H1 (cell line): ENCODE data around the gene SNX21. TPM values are rescaled to one million over a fixed set of nuclear protein-coding genes. Genes with fewer than 3 reads are reported as not detected.
"Not testable (repeated sequence)": the region's sequence is repeated elsewhere in the genome, so short reads cannot be mapped to it uniquely, and the experiment has no call there.

Experiments used
- CTCF ChIA-PET: fragments of 300-600 bp; sonication (Branson Sonifier 250); formaldehyde crosslinking; loops from one replicate; lab custom pipeline; 2021; ENCODE audit not compliant: partially characterized antibody; lab: Charles Lee
- POLR2A ChIA-PET: fragments of 300-600 bp; sonication (Branson Sonifier 250); formaldehyde crosslinking; loops from one replicate; lab custom pipeline; 2021; ENCODE audit warnings: inconsistent platforms; ENCODE audit not compliant: partially characterized antibody; lab: Charles Lee
- DNase-seq, 2 experiments: peaks; one replicate each; pipeline versions ENCODE4 v3.0.0 to v3.0.0-alpha.2; 2010 to 2022; ENCODE audit warnings: low spot score in 2 of 2, low read depth in 1 of 2, mixed read lengths in 1 of 2
- FAIRE-seq: peaks from 2 replicates; lab custom pipeline; 2011; peaks lifted over from hg19 to GRCh38; lab: Jason Lieb, UNC
- H2AFZ ChIP-seq: 2 replicates; pipeline ENCODE4 v1.8.1; 2012; ENCODE audit warnings: low read length, inconsistent platforms
- H2AK5ac ChIP-seq: 2 replicates; pipeline ENCODE4 v1.6.1; 2013; ENCODE audit warnings: low read depth, low read length
- H2BK120ac ChIP-seq: replicated peaks from 2 replicates; pipeline ENCODE3; 2013; ENCODE audit warnings: low read depth, low read length, inconsistent platforms
- H2BK12ac ChIP-seq: 2 replicates; pipeline ENCODE4 v1.6.1; 2013; ENCODE audit warnings: low read depth, low read length
- H2BK15ac ChIP-seq: 2 replicates; pipeline ENCODE4 v1.6.1; 2013; ENCODE audit warnings: low read length
- H2BK20ac ChIP-seq: 2 replicates; pipeline ENCODE4 v1.6.1; 2013; ENCODE audit warnings: low read length
- H2BK5ac ChIP-seq: 2 replicates; pipeline ENCODE4 v1.6.1; 2013; ENCODE audit warnings: low read depth, low read length
- H3K14ac ChIP-seq: 2 replicates; pipeline ENCODE4 v1.6.1; 2013; ENCODE audit warnings: inconsistent platforms; ENCODE audit not compliant: insufficient read length
- H3K18ac ChIP-seq: 2 replicates; pipeline ENCODE4 v1.6.1; 2013; ENCODE audit warnings: low read length; ENCODE audit errors: extremely low read depth
- H3K23ac ChIP-seq: 2 replicates; pipeline ENCODE4 v1.6.1; 2013; ENCODE audit warnings: inconsistent platforms; ENCODE audit not compliant: insufficient read length
- H3K23me2 ChIP-seq: 2 replicates; pipeline ENCODE4 v1.6.1; 2013; ENCODE audit warnings: low read depth, low read length
- H3K27ac ChIP-seq: 2 replicates; pipeline ENCODE4 v1.6.1; 2011; ENCODE audit warnings: low read depth, low read length, inconsistent platforms
- H3K27me3 ChIP-seq, 4 experiments: replicated peaks in 1 of 4; 1 replicate in 1 of 4; 2 replicates in 3 of 4; pipeline versions ENCODE4 v1.6.1 to v1.8.1; 2011 to 2013; ENCODE audit warnings: low read length in 3 of 4, mild to moderate bottlenecking in 3 of 4, inconsistent platforms in 2 of 4, mixed read lengths in 2 of 4, moderate library complexity in 1 of 4; ENCODE audit not compliant: control insufficient read depth in 3 of 4, insufficient read depth in 3 of 4; ENCODE audit errors: extremely low read depth in 1 of 4
- H3K36me3 ChIP-seq, 4 experiments: 2 replicates each; pipeline versions ENCODE4 v1.6.1 to v1.8.1; 2011 to 2013; ENCODE audit warnings: mild to moderate bottlenecking in 4 of 4, low read length in 3 of 4, moderate library complexity in 2 of 4, control low read depth in 1 of 4, inconsistent platforms in 1 of 4; ENCODE audit not compliant: insufficient read depth in 4 of 4, control insufficient read depth in 2 of 4
- H3K4ac ChIP-seq: replicated peaks from 2 replicates; pipeline ENCODE3; 2013; ENCODE audit warnings: low read length, low read depth, mixed read lengths, inconsistent platforms; ENCODE audit not compliant: insufficient read length
- H3K4me1 ChIP-seq, 4 experiments: replicated peaks in 1 of 4; 1 replicate in 1 of 4; 2 replicates in 3 of 4; pipeline versions ENCODE4 v1.6.1 to v1.8.1; 2011 to 2013; ENCODE audit warnings: low read length in 3 of 4, inconsistent platforms in 2 of 4, mixed read lengths in 1 of 4; ENCODE audit not compliant: insufficient read depth in 4 of 4, control insufficient read depth in 3 of 4
- H3K4me2 ChIP-seq, 2 experiments: 2 replicates each; pipeline versions ENCODE4 v1.6.1 to v1.8.1; 2011 to 2013; ENCODE audit warnings: low read depth in 2 of 2, low read length in 2 of 2, control low read depth in 1 of 2, inconsistent platforms in 1 of 2, mild to moderate bottlenecking in 1 of 2; ENCODE audit not compliant: insufficient read depth in 1 of 2
- H3K4me3 ChIP-seq, 4 experiments: fragments of 200-600, 300-600 bp in 1 of 4; sonication (generic), shearing (Covaris generic), sonication (Bioruptor Twin) in 1 of 4; 2 replicates each; pipeline versions ENCODE4 v1.5.1 to v1.8.1; 2011 to 2016; ENCODE audit warnings: low read length in 4 of 4, low read depth in 3 of 4, control low read depth in 2 of 4, inconsistent platforms in 2 of 4, mild to moderate bottlenecking in 2 of 4, mixed read lengths in 1 of 4, moderate library complexity in 1 of 4; ENCODE audit not compliant: insufficient read depth in 2 of 4; ENCODE audit errors: extremely low read depth in 1 of 4
- H3K56ac ChIP-seq: replicated peaks from 2 replicates; pipeline ENCODE3; 2013; ENCODE audit warnings: low read depth, mild to moderate bottlenecking, mixed read lengths, low read length, inconsistent platforms; ENCODE audit not compliant: insufficient read length
- H3K79me1 ChIP-seq: 2 replicates; pipeline ENCODE4 v1.6.1; 2013; ENCODE audit warnings: low read depth, low read length, control low read depth
- H3K79me2 ChIP-seq, 2 experiments: 2 replicates each; pipeline versions ENCODE4 v1.6.1 to v1.8.1; 2012 to 2013; ENCODE audit warnings: low read length in 2 of 2, mild to moderate bottlenecking in 2 of 2, inconsistent platforms in 1 of 2; ENCODE audit not compliant: insufficient read depth in 2 of 2, control insufficient read depth in 1 of 2
- H3K9ac ChIP-seq, 4 experiments: replicated peaks in 1 of 4; 1 replicate in 1 of 4; 2 replicates in 3 of 4; pipeline versions ENCODE4 v1.6.1 to v1.8.1; 2011 to 2013; ENCODE audit warnings: low read depth in 3 of 4, low read length in 3 of 4, control low read depth in 2 of 4, mild to moderate bottlenecking in 2 of 4, moderate library complexity in 2 of 4, inconsistent platforms in 1 of 4; ENCODE audit errors: extremely low read depth in 1 of 4
- H3K9me3 ChIP-seq, 2 experiments: 2 replicates each; pipeline versions ENCODE4 v1.6.1 to v1.8.1; 2012 to 2013; ENCODE audit warnings: mild to moderate bottlenecking in 2 of 2, moderate library complexity in 2 of 2, control low read depth in 1 of 2, inconsistent platforms in 1 of 2, low read depth in 1 of 2, low read length in 1 of 2, mixed read lengths in 1 of 2; ENCODE audit not compliant: insufficient read depth in 2 of 2
- H4K20me1 ChIP-seq, 2 experiments: replicated peaks in 1 of 2; 2 replicates each; pipeline versions ENCODE3 to v1.8.1; 2011 to 2013; ENCODE audit warnings: inconsistent platforms in 2 of 2, low read length in 2 of 2, mild to moderate bottlenecking in 1 of 2; ENCODE audit not compliant: insufficient read depth in 2 of 2, control insufficient read depth in 1 of 2
- H4K5ac ChIP-seq: 2 replicates; pipeline ENCODE4 v1.6.1; 2013; ENCODE audit warnings: low read length, low read depth, mixed read lengths, inconsistent platforms; ENCODE audit not compliant: insufficient read length
- H4K8ac ChIP-seq: 2 replicates; pipeline ENCODE4 v1.8.0; 2013; ENCODE audit warnings: mild to moderate bottlenecking, moderate library complexity, low read length, inconsistent platforms; ENCODE audit not compliant: insufficient read depth; ENCODE audit errors: extremely low read depth
- H4K91ac ChIP-seq: replicated peaks from 2 replicates; pipeline ENCODE3; 2013; ENCODE audit warnings: low read length, mixed read lengths, inconsistent platforms; ENCODE audit not compliant: insufficient read length
- WGBS, 2 experiments: shearing (Covaris generic) in 1 of 2; methylation state at CpG; one replicate each; pipeline versions ENCODE4 v1.1.6 to v1.1.7; 2013 to 2015; ENCODE audit warnings: low lambda C conversion rate in 2 of 2, mixed read lengths in 2 of 2, inconsistent platforms in 1 of 2, low coverage in 1 of 2, missing lambda C conversion rate in 1 of 2; ENCODE audit not compliant: insufficient replicate concordance in 2 of 2, insufficient coverage in 1 of 2, insufficient read length in 1 of 2; ENCODE audit errors: extremely low coverage in 1 of 2, missing lambda C conversion rate in 1 of 2; 5-methylcytosine and 5-hydroxymethylcytosine counted together
- polyA plus RNA-seq, 7 experiments: library from polyadenylated mRNA; depleted of rRNA in 3 of 7; stranded (reverse) in 5 of 7; unstranded in 2 of 7; fragments of >200 nt in 5 of 7; fragments of 200-250 nt in 2 of 7; gene quantifications; 1 replicate in 5 of 7; 2 replicates in 1 of 7; 4 replicates in 1 of 7; pipeline versions ENCODE4 v1.2.1 to v1.2.3, GENCODE V29; 2011 to 2013; ENCODE audit warnings: missing spikeins in 2 of 7, mixed read lengths in 2 of 7
- total RNA-seq: library from RNA; stranded (reverse); fragmentation: NEBNext Ultra II Directional; extraction: Animal tissue kit (Norgen Biotek cat#: 25700); gene quantifications from 2 replicates; pipeline ENCODE4 v1.2.1, GENCODE V29; 2021

SNX21 gene
- total and polyA plus RNA-seq, 2 of the 8 experiments (the other 6 are each of a cell fraction or from before 2014, with no cell fraction given), result 15.8 to 16.8 TPM

- POLR2A ChIA-PET, H3K23me2 ChIP-seq, H4K91ac ChIP-seq, H2BK5ac ChIP-seq, H3K4me3 ChIP-seq, H3K4ac ChIP-seq, H3K27me3 ChIP-seq, H3K56ac ChIP-seq, H2BK20ac ChIP-seq, H3K4me1 ChIP-seq, H3K79me1 ChIP-seq, FAIRE-seq, H3K14ac ChIP-seq, H3K79me2 ChIP-seq, H4K20me1 ChIP-seq, H3K18ac ChIP-seq, H3K27ac ChIP-seq, H4K5ac ChIP-seq, H2BK120ac ChIP-seq, H3K9ac ChIP-seq, H4K8ac ChIP-seq, H2BK15ac ChIP-seq, H2BK12ac ChIP-seq, H3K9me3 ChIP-seq, H2AK5ac ChIP-seq, H2AFZ ChIP-seq, H3K23ac ChIP-seq, DNase-seq, H3K4me2 ChIP-seq: not testable (repeated sequence)
- CTCF ChIA-PET, result interaction anchor here (1.1 to 4.7 kb wide), 11 partner anchors 8 to 250 kb away, joined by 3 to 21 read pairs (median 10); partner anchors contain the start of genes DNTTIP1, UBE2C and WFDC3
- H3K36me3 ChIP-seq, result peaks cover 5 to 41% (median 20%) of the 10 kb centered on the region in 4 experiments; a peak in 7 of 8 replicates
- WGBS, 2 experiments, result 94% methylated on average over 3 of the region's 3 CpGs; no CpG with 5 or more reads in 1 of the 2 experiments
Observed at GRCh38 chr20:45797955-45798354, 35.6 kb upstream of the SNX21 start.
